ENCODE results near the gene RPL18A. TPM values are rescaled to one million over a fixed set of nuclear protein-coding genes. Genes with fewer than 3 reads are reported as not detected.

Gene RPL18A
- total RNA-seq, 1 donor from 2014 or later = 1,710 TPM

DNA sequence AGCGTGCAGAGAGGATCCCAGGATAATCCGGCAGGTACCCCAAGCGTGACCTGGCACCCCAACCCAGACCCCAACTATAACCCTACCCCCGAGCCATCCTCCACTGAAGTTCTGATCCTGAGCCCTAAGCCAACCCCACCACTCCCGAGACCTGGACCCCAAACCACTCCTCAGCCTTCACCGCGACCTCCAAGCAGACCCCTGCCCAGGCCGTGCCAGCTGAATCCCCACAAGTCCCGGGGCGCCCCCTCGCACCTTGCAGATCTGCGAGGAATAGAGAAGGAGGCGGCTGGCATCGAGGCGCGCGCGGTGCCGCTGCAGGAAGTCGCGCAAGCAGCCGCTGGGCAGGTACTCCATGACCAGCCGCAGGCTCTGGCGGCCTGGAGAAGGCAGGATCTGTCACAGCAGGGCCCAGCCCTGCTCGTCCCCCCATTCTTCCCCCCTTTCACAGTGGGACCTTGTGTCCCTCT, 28.3 kb upstream of the RPL18A start:
- Mint-ChIP-seq H3K4me1 (ENCODE audit: unreplicated experiment) (peaks cover 10% of the 10 kb centered on the region), H3K36me3 (ENCODE audit: unreplicated experiment) (no peaks in the 10 kb centered on the region), H3K9me3 (ENCODE audit: unreplicated experiment) (no peaks in the 10 kb centered on the region), H3K4me3 (ENCODE audit: unreplicated experiment) (no peak overlapping the region), H3K27ac (ENCODE audit: unreplicated experiment) (no peak overlapping the region), H3K27me3 (ENCODE audit: unreplicated experiment) (peaks cover 12% of the 10 kb centered on the region)
- no peak for TF ChIP-seq CTCF (IDR thresholded peaks at IDR 0.05)
- no peak for DNase-seq (ENCODE audit: extremely low spot score, unreplicated experiment)

GRCh38 chr19:17832443-17833208, 27.1 kb upstream of the RPL18A start:
- Mint-ChIP-seq H3K27ac (ENCODE audit: unreplicated experiment) (no peak overlapping the region), H3K27me3 (ENCODE audit: unreplicated experiment) (peaks cover 12% of the 10 kb centered on the region), H3K9me3 (ENCODE audit: unreplicated experiment) (no peaks in the 10 kb centered on the region), H3K36me3 (ENCODE audit: unreplicated experiment) (no peaks in the 10 kb centered on the region), H3K4me3 (ENCODE audit: unreplicated experiment) (no peak overlapping the region), H3K4me1 (ENCODE audit: unreplicated experiment) (peaks cover 10% of the 10 kb centered on the region)
- no peak for TF ChIP-seq CTCF (IDR thresholded peaks at IDR 0.05)
- DNase-seq (ENCODE audit: extremely low spot score, unreplicated experiment) = no peak

DNA sequence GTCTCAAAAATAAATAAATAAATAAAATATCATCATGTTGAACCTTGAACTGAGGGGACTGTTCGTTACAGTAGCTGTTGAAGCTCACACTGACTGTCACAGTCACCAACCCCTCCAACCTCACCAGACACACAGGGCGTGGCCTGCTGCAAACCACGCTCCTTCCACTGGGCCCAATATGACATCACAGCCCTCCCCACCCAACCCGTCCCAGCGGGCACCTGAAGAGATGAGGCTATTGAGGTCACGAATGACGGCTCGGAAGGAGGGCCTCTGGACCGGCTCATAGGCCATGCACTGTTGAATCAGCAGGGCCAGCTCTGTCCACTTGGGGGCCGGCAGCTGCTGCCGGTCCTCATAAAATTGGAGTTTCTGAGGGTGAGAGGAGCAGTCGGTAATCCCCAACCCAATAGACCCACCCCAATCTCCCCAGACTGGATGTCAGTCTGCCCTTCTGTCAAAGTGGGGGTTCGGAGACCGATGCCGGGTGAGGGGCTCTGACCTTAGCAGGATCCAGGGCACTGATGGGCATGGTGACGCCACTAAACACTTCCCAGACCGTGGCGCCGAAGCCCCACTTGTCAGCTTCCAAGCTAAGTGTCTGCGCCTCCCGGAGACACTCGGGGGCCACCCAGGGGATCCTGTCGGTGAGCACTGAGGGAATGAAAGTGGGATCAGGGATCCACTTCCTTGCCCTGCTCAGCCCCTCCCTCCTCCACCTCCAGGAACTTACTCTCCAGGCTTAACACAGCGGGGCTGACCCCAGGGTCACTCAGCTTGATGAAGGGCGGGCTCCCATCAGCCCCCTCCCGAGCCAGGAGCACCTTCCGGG, 25.1 kb upstream of the RPL18A start:
- Mint-ChIP-seq H3K27ac (ENCODE audit: unreplicated experiment) (no peak overlapping the region), H3K36me3 (ENCODE audit: unreplicated experiment) (no peaks in the 10 kb centered on the region), H3K4me1 (ENCODE audit: unreplicated experiment) (peaks cover 10% of the 10 kb centered on the region), H3K9me3 (ENCODE audit: unreplicated experiment) (no peaks in the 10 kb centered on the region), H3K4me3 (ENCODE audit: unreplicated experiment) (no peak overlapping the region), H3K27me3 (ENCODE audit: unreplicated experiment) (peaks cover 14% of the 10 kb centered on the region)
- no peak for TF ChIP-seq CTCF (IDR thresholded peaks at IDR 0.05)
- no peak for DNase-seq (ENCODE audit: extremely low spot score, unreplicated experiment)

GRCh38 chr19:17835182-17836006, 24.3 kb upstream of the RPL18A start:
- Mint-ChIP-seq H3K27me3 (ENCODE audit: unreplicated experiment) (peaks cover 16% of the 10 kb centered on the region), H3K4me3 (ENCODE audit: unreplicated experiment) (no peak overlapping the region), H3K36me3 (ENCODE audit: unreplicated experiment) (no peaks in the 10 kb centered on the region), H3K27ac (ENCODE audit: unreplicated experiment) (no peak overlapping the region), H3K9me3 (ENCODE audit: unreplicated experiment) (no peaks in the 10 kb centered on the region), H3K4me1 (ENCODE audit: unreplicated experiment) (peaks cover 8% of the 10 kb centered on the region)
- DNase-seq (ENCODE audit: extremely low spot score, unreplicated experiment) = no peak
- no peak for TF ChIP-seq CTCF (IDR thresholded peaks at IDR 0.05)
